Motor neuron (in vitro differentiated cells): ENCODE results near the gene GORASP2. TPM values are rescaled to one million over a fixed set of nuclear protein-coding genes. Genes with fewer than 3 reads are reported as not detected.

ENCODE experiments used
- ATAC-seq, 8 experiments: fragments of 200-7000 bp; cut with Tn5 transposase; replicated peaks in 6 of 8; 2 replicates each; pipeline ENCODE4 v1.8.0; 2021; ENCODE audit warnings: mild to moderate bottlenecking in 8 of 8, moderate library complexity in 8 of 8
- H3K27ac ChIP-seq, 2 donors: fragments of 250-450 bp; sonication (Bioruptor Pico); 2 replicates each; pipeline ENCODE4 v1.9.0; 2021; ENCODE audit warnings: antibody characterized with exemption in 2 of 2, mild to moderate bottlenecking in 2 of 2, moderate library complexity in 1 of 2
- H3K4me1 ChIP-seq, 2 donors: fragments of 250-450 bp; sonication (Bioruptor Pico); replicated peaks in 1 of 2; 2 replicates each; pipeline ENCODE4 v1.6.1; 2021; ENCODE audit warnings: antibody characterized with exemption in 2 of 2, mild to moderate bottlenecking in 2 of 2, moderate library complexity in 1 of 2
- H3K4me3 ChIP-seq, 5 donors: fragments of 250-450 bp; sonication (Bioruptor Pico); 2 replicates each; pipeline ENCODE4 v1.9.0; 2021; ENCODE audit warnings: antibody characterized with exemption in 5 of 5, mild to moderate bottlenecking in 5 of 5, moderate library complexity in 4 of 5
- WGBS, 10 experiments: fragments of 450-650 bp; shearing (Covaris generic); methylation state at CpG; one replicate each; pipeline ENCODE4 v1.0.0; 2022; 5-methylcytosine and 5-hydroxymethylcytosine counted together
- in situ Hi-C, 9 experiments: fragments of 400-800 bp; cut with MboI; loops; one replicate each; pipeline ENCODE4 v1.15.0; 2021; ENCODE audit warnings: low sequenced_read_pairs in 9 of 9, low pct_unique_long_range_greater_than_20kb in 2 of 9; ENCODE audit not compliant: unreplicated experiment in 9 of 9
- total RNA-seq, 8 experiments: library from RNA; unstranded; fragments of 300-600 nt; gene quantifications; 2 replicates each; pipeline versions ENCODE4 v1.2.3 to v1.2.4, GENCODE V29; 2022

The GORASP2 gene
- total RNA-seq, 8 experiments from 2014 or later: 31.9 to 62.9 (median 46.7) TPM

GRCh38 chr2:170928036-170928823 is 823 bp upstream of the GORASP2 start:
- H3K4me3 ChIP-seq: peak overlapping the region; percentile 19 to 85 (median 25)
- no peak for ATAC-seq
- peaks cover 9 to 20% of the 10 kb centered on the region in 2 donors for H3K4me1 ChIP-seq
- peak overlapping the region; percentile 14 to 73 for H3K27ac ChIP-seq
- in situ Hi-C loops: no loop called here
- WGBS, 10 experiments: 27 to 94% (median 74%) methylated on average over 2 to 12 of the region's 17 CpGs

- ATAC-seq: peak in 5 of 8 experiments; percentile 1 to 12 (median 3)
- Histone ChIP-seq H3K27ac (peak overlapping the region; percentile 97 to 98), H3K4me3 (peak overlapping the region; percentile 69 to 85 (median 80)), H3K4me1 (peaks cover 9 to 20% of the 10 kb centered on the region in 2 donors)
- WGBS, 10 experiments: 0% methylated on average over 2 to 13 of the region's 21 CpGs; no CpG with 5 or more reads in 6 of the 10 experiments
- in situ Hi-C loops: no loop called here
Observed at GRCh38 chr2:170929686-170930050, 615 bp downstream of the GORASP2 start.

- in situ Hi-C loops: no loop called here
- Histone ChIP-seq H3K27ac (peak overlapping the region; percentile 97 to 98), H3K4me1 (peaks cover 9 to 20% of the 10 kb centered on the region in 2 donors), H3K4me3 (peak overlapping the region; percentile 69 to 85 (median 80))
- WGBS, 10 experiments: 0 to 18% (median 1%) methylated on average over 1 to 12 of the region's 15 CpGs
- peak in 3 of 8 experiments; percentile 18 to 33 (median 29) for ATAC-seq
Observed at GRCh38 chr2:170930131-170930990, 1.3 kb downstream of the GORASP2 start.

DNA sequence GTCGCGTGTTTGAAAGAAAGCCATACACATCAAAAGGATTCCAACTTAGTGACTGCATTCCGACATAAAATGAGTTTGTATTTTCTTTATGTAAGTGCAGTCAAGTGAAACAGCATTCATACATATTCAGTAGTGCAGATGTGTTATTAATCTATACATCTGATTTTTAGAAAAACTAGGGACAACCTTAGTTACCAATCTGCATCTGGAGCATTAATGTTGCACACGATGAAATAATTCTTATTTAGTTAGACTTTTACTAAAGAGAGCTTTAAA is 1.9 kb downstream of the GORASP2 start:
- ATAC-seq: no peak
- H3K4me1 ChIP-seq: peaks cover 9 to 20% of the 10 kb centered on the region in 2 donors
- H3K4me3 ChIP-seq: peak overlapping the region in 4 of 5 donors; percentile 69 to 85 (median 75)
- 0 to 80% (median 15%) methylated on average over 1 to 4 of the region's 4 CpGs for WGBS, 10 experiments
- in situ Hi-C loops: no loop called here
- no peak overlapping the region for H3K27ac ChIP-seq

GRCh38 chr2:170932166-170932565 is 3.1 kb downstream of the GORASP2 start:
- H3K4me3 ChIP-seq: no peak overlapping the region
- in situ Hi-C loops: no loop called here
- ATAC-seq: no peak
- no peak overlapping the region for H3K27ac ChIP-seq
- H3K4me1 ChIP-seq: peaks cover 9 to 20% of the 10 kb centered on the region in 2 donors
- 13 to 100% (median 82%) methylated on average over 1 of the region's 1 CpG; no CpG with 5 or more reads in 4 of the 10 experiments for WGBS, 10 experiments

GRCh38 chr2:170932948-170933347 is 3.9 kb downstream of the GORASP2 start:
- H3K4me3 ChIP-seq: no peak overlapping the region
- no peak overlapping the region for H3K27ac ChIP-seq
- in situ Hi-C loops: no loop called here
- ATAC-seq: no peak
- H3K4me1 ChIP-seq: peaks cover 8 to 19% of the 10 kb centered on the region in 2 donors

- in situ Hi-C loops: no loop called here
- no peak for ATAC-seq
- WGBS, 10 experiments: 29 to 100% (median 65%) methylated on average over 2 to 3 of the region's 3 CpGs
- no peaks in the 10 kb centered on the region for H3K4me1 ChIP-seq
- H3K27ac ChIP-seq: no peak overlapping the region
- H3K4me3 ChIP-seq: no peak overlapping the region
Observed at GRCh38 chr2:170937709-170938379, 8.8 kb downstream of the GORASP2 start.

DNA sequence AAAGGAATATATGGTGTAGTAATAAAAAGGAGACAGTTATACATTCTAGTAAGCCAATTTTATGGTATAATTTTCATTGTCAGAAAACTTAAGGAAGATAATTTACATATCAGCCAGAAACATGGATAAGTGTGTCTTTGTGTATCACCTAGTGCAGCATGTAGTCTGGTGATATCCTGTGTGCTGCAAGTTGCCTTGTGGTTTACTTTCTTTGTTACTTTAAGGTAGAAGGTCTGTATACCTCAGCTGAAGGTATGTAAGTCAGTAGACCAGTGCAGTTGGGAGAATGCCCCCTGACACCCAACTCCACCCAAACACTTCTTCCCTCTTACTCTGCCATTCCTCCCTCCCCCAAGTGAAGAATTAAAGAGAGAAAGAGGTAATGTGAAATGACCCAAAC is 11.0 kb downstream of the GORASP2 start:
- in situ Hi-C loops: no loop called here
- no peaks in the 10 kb centered on the region for H3K4me1 ChIP-seq
- ATAC-seq: no peak
- H3K4me3 ChIP-seq: no peak overlapping the region
- no peak overlapping the region for H3K27ac ChIP-seq

- no peak overlapping the region for H3K27ac ChIP-seq
- no peak for ATAC-seq
- no peaks in the 10 kb centered on the region for H3K4me1 ChIP-seq
- in situ Hi-C loops: no loop called here
- H3K4me3 ChIP-seq: no peak overlapping the region
- WGBS, 10 experiments: 40 to 100% (median 94%) methylated on average over 2 to 4 of the region's 4 CpGs
Observed at GRCh38 chr2:170942615-170943014, 13.6 kb downstream of the GORASP2 start.

DNA sequence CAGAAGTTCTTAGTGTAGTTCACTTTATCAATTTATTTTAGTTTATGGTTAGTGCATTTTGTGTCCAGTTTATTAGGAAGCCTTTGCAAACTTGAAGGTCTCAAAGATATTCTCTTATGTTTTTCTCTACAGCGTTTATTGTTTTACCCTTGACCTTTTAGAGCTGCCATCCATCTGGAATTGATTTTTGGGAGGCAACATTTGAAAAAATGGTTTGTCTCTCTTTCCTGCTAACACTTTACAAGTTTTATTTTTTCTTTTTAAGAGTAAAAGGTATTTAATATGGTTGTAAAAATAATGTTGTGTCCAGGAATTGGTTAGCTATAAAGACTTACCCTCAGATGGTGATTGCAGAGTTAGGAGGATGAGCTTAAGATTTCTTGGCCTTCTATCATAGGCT is 14.0 kb downstream of the GORASP2 start:
- in situ Hi-C loops: no loop called here

DNA sequence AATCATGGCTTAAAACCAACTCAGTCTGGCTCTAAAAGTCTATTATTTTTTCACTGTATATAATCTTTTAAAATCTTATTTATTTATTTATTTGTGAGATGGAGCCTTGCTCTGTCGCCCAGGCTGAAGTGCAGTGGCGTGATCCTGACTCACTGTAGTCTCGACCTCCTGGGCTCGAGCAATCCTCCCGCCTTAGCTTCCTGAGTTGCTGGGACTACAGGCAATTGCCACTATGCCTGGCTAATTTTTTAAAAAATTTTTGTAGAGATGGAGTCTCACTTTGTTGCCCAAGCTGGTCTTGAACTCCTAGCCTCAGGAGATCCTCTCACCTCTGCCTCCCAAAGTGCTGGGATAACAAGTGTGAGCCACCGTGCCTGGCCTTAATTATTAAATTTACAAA is 14.5 kb downstream of the GORASP2 start:
- Histone ChIP-seq H3K4me3 (no peak overlapping the region), H3K4me1 (no peaks in the 10 kb centered on the region), H3K27ac (no peak overlapping the region)
- in situ Hi-C loops: no loop called here
- ATAC-seq: no peak
- 66 to 100% (median 92%) methylated on average over 1 to 5 of the region's 6 CpGs; no CpG with 5 or more reads in 4 of the 10 experiments for WGBS, 10 experiments

More for the DNA sequence above, 14.0 kb downstream of the GORASP2 start:
- WGBS, 10 experiments: 0 to 100% (median 70%) methylated on average over 1 of the region's 1 CpG
- no peak overlapping the region for H3K4me3 ChIP-seq
- no peak for ATAC-seq
- no peaks in the 10 kb centered on the region for H3K4me1 ChIP-seq
- H3K27ac ChIP-seq: no peak overlapping the region

GRCh38 chr2:170944545-170944944 is 15.5 kb downstream of the GORASP2 start:
- no peak for ATAC-seq
- no peaks in the 10 kb centered on the region for H3K4me1 ChIP-seq
- 100% methylated on average over 1 of the region's 1 CpG; no CpG with 5 or more reads in 5 of the 10 experiments for WGBS, 10 experiments
- no peak overlapping the region for H3K4me3 ChIP-seq
- in situ Hi-C loops: no loop called here
- no peak overlapping the region for H3K27ac ChIP-seq

DNA sequence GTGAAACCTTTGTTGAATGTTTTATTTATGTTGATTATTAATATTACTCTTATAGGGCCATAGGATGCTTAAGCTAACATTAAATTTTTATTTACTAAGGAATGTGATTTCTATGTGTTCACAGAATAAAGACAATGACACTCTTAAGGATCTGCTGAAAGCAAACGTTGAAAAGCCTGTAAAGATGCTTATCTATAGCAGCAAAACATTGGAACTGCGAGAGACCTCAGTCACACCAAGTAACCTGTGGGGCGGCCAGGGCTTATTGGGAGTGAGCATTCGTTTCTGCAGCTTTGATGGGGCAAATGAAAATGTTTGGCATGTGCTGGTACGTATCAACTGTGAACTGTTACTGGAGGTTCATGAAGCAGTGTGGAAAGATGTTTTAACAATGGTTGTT is 20.4 kb downstream of the GORASP2 start:
- Histone ChIP-seq H3K4me1 (no peaks in the 10 kb centered on the region), H3K27ac (no peak overlapping the region), H3K4me3 (no peak overlapping the region)
- in situ Hi-C loops: no loop called here
- WGBS, 10 experiments: 20 to 94% (median 80%) methylated on average over 1 to 5 of the region's 5 CpGs
- ATAC-seq: no peak
